Adrenal gland (tissue), 5 donors: Measurements from ENCODE around the gene RPL36.

Source experiments
- POLR2A ChIP-seq, 2 donors: fragments of 450-650 bp; IDR thresholded peaks; one replicate each; pipeline ENCODE4 v1.6.1; 2017; ENCODE audit warnings: antibody characterized with exemption in 2 of 2, mild to moderate bottlenecking in 2 of 2, moderate library complexity in 1 of 2
- TF ChIP-seq, protein P1 (sequence below), 6 experiments: fragments of 450-650 bp in 4 of 6; fragments of 200-600 bp in 2 of 6; sonication (generic) in 1 of 6; IDR thresholded peaks; 1 replicate in 5 of 6; 2 replicates in 1 of 6; pipeline versions ENCODE4 v1.5.1 to v1.8.0; 2016 to 2021; ENCODE audit warnings: antibody characterized with exemption in 6 of 6, mild to moderate bottlenecking in 2 of 6, moderate library complexity in 1 of 6
- donor health status: DM: no; HTN: no; CAD: no.

DNA sequence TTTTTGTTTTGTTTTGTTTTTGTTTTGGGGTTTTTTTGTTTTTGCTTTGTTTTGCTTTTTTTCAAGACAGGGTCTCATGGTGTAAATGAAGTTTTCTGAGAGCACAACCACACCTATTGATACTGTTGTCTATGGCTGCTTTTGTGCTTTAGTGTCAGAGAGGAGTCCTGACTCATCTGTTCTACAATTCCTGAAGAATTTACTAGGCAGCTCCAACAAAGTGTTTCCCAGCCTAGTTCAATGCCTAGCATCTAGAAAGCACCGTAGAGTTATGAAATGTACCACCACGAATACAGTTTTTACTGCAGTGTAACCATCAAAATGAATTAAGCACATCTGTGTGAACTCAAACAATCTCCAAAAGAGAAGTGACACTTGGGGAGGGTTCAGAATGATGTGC lies 46.1 kb upstream of the RPL36 start:
- no peak for TF ChIP-seq POLR2A (IDR thresholded peaks at IDR 0.05)
- TF ChIP-seq, protein P1, sequence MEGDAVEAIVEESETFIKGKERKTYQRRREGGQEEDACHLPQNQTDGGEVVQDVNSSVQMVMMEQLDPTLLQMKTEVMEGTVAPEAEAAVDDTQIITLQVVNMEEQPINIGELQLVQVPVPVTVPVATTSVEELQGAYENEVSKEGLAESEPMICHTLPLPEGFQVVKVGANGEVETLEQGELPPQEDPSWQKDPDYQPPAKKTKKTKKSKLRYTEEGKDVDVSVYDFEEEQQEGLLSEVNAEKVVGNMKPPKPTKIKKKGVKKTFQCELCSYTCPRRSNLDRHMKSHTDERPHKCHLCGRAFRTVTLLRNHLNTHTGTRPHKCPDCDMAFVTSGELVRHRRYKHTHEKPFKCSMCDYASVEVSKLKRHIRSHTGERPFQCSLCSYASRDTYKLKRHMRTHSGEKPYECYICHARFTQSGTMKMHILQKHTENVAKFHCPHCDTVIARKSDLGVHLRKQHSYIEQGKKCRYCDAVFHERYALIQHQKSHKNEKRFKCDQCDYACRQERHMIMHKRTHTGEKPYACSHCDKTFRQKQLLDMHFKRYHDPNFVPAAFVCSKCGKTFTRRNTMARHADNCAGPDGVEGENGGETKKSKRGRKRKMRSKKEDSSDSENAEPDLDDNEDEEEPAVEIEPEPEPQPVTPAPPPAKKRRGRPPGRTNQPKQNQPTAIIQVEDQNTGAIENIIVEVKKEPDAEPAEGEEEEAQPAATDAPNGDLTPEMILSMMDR (IDR thresholded peaks at IDR 0.05): no peak
